GM12873 (cell line): Measurements from ENCODE around the gene HACD2.
A peak's percentile ranks its signal among the peaks of the same experiment; 100 is the strongest.

Experiments used
- TF ChIP-seq, protein P1 (sequence below): IDR thresholded peaks from 2 replicates; pipeline ENCODE4 v1.5.1; 2012; ENCODE audit warnings: low read depth, mild to moderate bottlenecking, moderate library complexity, low read length, control low read depth; ENCODE audit not compliant: insufficient read depth; ENCODE audit errors: missing control alignments

HACD2 gene, protein sequence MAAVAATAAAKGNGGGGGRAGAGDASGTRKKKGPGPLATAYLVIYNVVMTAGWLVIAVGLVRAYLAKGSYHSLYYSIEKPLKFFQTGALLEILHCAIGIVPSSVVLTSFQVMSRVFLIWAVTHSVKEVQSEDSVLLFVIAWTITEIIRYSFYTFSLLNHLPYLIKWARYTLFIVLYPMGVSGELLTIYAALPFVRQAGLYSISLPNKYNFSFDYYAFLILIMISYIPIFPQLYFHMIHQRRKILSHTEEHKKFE

DNA sequence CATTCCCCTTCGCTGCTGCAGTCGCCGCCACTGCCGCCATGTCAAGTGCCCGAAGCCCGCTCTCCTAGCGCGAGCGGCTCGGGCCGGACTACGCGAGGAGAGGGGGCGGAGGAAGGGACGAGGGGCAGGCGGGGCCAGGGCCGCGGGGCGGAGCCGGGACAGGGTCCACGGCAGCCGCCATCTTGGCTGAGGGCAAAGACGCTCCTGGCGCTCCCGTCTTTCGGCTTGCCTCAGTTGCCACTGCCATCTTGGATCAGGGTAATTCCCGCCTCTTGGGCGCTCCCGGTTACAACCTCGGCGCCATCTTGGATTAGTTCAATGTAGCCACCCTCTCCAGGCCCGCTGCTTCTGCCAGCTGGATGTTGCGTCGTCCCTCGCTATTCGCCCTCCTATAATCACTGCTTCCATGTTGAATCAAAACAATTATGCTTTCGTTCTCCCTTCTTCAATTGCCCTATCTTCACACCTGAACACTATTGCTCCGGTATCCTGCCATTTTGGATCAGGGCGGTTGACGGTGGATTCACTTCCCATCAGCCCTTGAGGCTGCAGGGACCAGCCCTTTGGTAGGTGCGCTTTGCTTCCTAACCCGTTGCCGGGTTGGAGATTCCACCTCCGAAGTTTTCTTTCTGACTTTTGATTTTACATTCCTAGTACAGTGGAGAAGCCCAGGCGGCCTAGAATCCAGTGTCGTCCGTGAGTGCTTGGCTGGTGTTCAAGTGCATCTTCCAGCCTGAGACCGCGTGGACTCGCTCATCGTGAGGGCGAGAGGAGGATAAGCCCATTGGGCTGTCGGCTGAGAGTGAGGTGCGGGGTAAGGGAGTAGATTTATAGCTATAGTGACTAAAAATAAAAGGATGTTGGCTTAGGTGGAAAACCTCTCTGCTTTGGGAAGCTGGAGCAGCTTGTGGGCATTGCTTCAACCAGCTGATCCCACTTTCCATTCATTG lies at the start of gene HACD2:
HACD2 (minus strand) TSS at position 66 of the 950 bp plus-strand sequence; CDS start at position 40, 26 bp downstream.
- TF ChIP-seq, protein P1, sequence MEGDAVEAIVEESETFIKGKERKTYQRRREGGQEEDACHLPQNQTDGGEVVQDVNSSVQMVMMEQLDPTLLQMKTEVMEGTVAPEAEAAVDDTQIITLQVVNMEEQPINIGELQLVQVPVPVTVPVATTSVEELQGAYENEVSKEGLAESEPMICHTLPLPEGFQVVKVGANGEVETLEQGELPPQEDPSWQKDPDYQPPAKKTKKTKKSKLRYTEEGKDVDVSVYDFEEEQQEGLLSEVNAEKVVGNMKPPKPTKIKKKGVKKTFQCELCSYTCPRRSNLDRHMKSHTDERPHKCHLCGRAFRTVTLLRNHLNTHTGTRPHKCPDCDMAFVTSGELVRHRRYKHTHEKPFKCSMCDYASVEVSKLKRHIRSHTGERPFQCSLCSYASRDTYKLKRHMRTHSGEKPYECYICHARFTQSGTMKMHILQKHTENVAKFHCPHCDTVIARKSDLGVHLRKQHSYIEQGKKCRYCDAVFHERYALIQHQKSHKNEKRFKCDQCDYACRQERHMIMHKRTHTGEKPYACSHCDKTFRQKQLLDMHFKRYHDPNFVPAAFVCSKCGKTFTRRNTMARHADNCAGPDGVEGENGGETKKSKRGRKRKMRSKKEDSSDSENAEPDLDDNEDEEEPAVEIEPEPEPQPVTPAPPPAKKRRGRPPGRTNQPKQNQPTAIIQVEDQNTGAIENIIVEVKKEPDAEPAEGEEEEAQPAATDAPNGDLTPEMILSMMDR = no peak

DNA sequence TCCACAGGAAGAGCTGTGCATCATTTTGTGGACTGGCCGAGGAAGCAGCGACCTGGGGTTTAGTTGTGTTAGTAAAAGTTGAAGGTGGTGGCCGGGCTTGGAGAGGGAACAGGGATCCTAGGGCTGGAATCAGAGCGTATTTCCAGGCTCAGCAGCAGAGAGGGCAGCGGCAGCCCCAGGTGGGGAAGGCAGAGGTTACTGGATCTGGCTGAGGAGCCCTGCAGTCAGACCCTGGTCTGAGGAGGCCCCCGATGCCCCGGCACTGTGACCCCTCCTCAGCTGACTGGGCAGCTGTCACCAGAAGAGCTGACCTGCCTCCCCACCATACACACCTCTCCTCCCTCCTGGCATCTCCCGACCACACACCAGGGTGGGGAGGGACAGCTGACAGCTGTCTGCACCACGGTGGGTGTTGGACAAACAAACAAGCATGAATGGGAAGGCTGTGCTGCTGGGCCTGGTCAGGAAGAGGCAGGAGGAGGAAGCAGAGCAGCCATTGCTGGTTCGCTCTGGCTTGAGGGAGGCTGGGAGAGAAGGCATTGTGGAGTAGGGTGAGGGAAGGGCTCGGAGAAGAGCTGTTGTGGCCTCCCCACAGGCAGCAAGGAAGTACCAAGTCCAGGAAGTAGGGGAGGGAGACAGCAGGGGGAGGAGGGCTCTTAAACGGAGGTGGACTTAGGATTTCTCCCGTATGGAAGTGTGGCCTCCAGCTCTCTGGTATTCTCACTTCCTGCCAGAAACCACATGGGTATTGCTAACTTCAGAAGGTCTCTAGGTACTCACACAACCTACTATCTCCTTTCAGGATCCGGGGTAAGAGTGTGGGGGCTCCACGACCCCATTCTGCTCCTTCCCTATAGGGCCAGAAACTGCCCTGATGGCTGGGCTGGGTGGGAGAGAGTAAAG lies 49.5 kb upstream of the HACD2 start:
- TF ChIP-seq, protein P1 = no peak

DNA sequence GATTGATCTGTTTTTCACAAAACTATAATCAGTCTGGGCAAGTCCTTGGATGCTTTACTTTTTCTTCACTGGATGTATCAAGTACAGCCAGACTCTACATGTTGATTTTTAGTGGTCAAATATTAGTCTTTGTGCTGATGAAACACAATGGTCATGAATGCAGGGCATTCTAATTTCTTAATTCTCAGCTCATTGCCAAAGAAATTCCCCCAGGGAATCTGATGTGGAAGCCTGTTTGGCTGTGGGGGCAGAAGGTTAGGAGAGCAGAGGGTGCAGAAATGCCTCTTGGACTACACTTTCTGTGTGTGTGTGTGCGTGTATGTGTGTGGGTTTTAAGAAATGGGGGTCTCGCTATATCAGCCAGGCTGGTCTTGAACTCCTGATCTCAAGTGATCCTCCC lies 48.7 kb upstream of the HACD2 start:
- TF ChIP-seq, protein P1 = no peak

DNA sequence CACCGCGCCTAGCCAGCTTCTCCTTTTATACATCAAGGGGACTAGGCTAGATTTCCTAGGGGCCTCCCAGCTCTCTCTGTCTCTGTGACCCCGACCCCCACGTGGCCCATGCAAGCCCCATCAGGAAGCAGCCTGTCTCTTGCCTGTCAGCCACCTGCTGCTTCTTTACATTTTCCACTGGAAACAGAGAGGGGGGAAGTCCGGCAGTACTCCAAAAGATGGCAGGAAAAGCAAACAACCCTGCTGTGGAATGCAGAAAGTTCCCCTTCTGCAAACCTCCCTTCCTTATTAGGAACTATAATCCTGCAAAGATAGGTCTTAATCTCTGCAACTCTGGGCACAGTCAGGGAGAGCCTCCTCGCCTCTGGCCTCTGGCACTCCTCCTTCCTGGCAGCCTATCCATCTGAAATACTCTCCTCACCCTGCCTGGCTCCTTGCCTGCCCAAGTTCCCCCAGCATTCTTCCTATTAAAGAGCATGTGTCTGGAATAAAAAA lies 47.4 kb upstream of the HACD2 start:
- TF ChIP-seq, protein P1 = no peak

DNA sequence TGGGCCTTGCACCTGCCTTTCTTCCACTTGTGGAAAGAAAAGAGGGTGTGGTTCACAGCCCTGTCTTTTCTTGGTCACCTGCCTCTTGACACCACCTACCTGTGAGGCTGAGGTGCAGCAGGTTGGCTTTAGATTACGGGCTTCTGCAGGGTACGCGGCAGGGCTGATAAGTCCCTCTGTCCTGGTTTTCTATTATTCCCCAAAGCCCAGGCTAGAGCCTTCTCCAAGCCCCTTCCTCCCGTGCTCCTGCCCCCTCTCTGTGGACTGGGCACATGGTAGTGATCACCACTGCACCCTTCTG lies 44.8 kb upstream of the HACD2 start:
- TF ChIP-seq, protein P1 = peak; percentile 18

- TF ChIP-seq, protein P1 = no peak
These were observed 44.3 kb upstream of the HACD2 start for GRCh38 chr3:123628996-123629746.
